ENCODE measurements around the gene TTYH2.

Gene TTYH2

GRCh38 chr17:74240618-74241205 is 27.3 kb downstream of the TTYH2 start:
- H3K27ac ChIP-seq: no peak overlapping the region
- TF ChIP-seq ZFX (IDR thresholded peaks at IDR 0.05) (no peak), CTCF (conservative IDR thresholded peaks at IDR 0.05) (no peak)

GRCh38 chr17:74241431-74241830 is 28.1 kb downstream of the TTYH2 start:
- H3K27ac ChIP-seq: no peak overlapping the region

GRCh38 chr17:74241847-74242246 is 28.5 kb downstream of the TTYH2 start:
- TF ChIP-seq CTCF (conservative IDR thresholded peaks at IDR 0.05) (no peak), ZFX (IDR thresholded peaks at IDR 0.05) (no peak)
- no peak overlapping the region for H3K27ac ChIP-seq

More at GRCh38 chr17:74241431-74241830, 28.1 kb downstream of the TTYH2 start:
- TF ChIP-seq ZFX (IDR thresholded peaks at IDR 0.05): no peak
- TF ChIP-seq CTCF (conservative IDR thresholded peaks at IDR 0.05): no peak

- TF ChIP-seq CTCF (conservative IDR thresholded peaks at IDR 0.05) (no peak), ZFX (IDR thresholded peaks at IDR 0.05) (no peak)
- H3K27ac ChIP-seq: no peak overlapping the region
Measured at GRCh38 chr17:74243013-74243755, 29.8 kb downstream of the TTYH2 start.

GRCh38 chr17:74244128-74244527 is 30.8 kb downstream of the TTYH2 start:
- H3K27ac ChIP-seq: no peak overlapping the region
- no peak for TF ChIP-seq ZFX (IDR thresholded peaks at IDR 0.05)
- TF ChIP-seq CTCF (conservative IDR thresholded peaks at IDR 0.05): no peak

- TF ChIP-seq CTCF (conservative IDR thresholded peaks at IDR 0.05): no peak
- no peak for TF ChIP-seq ZFX (IDR thresholded peaks at IDR 0.05)
- no peak overlapping the region for H3K27ac ChIP-seq
Measured at GRCh38 chr17:74244548-74244947, 31.2 kb downstream of the TTYH2 start.

- no peak overlapping the region for H3K27ac ChIP-seq
- no peak for TF ChIP-seq ZFX (IDR thresholded peaks at IDR 0.05)
- TF ChIP-seq CTCF (conservative IDR thresholded peaks at IDR 0.05): no peak
Measured at GRCh38 chr17:74245145-74245831, 31.9 kb downstream of the TTYH2 start.

All from C4-2B (cell line).